ENCODE results near the gene SIK3. TPM values are rescaled to one million over a fixed set of nuclear protein-coding genes. Genes with fewer than 3 reads are reported as not detected.

Gene SIK3
- total and polyA plus RNA-seq, 2 experiments from 2014 or later: 6.1 to 33.9 TPM

DNA sequence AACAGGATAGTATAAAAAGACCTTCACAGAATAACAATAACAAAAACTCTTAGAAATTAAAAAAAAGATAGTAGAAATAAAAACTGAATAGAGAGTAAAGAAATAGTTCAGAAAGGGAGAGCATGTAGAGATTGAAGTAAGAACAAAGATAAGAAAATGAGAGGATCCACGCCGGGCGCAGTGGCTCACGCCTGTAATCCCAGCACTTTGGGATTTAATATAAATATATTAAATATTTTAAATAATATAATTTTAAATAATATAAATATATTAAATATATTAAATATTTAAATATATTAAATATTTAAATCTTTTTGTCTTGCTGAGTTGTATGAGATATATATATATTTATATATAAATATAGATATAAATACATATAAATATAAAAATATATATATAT lies 286.1 kb downstream of the SIK3 start:
- Histone ChIP-seq H2AFZ (no peak overlapping the region), H3K79me2 (replicated peaks; ENCODE audit: insufficient read depth) (no peaks in the 10 kb centered on the region), H3K27ac (ENCODE audit: low read depth) (no peak overlapping the region), H3K4me3 (no peak overlapping the region), H3K9me2 (ENCODE audit: insufficient read depth) (no peaks in the 10 kb centered on the region), H4K20me1 (replicated peaks; ENCODE audit: insufficient read depth) (no peaks in the 10 kb centered on the region), H3K27me3 (ENCODE audit: insufficient read depth) (no peaks in the 10 kb centered on the region), H3K4me1 (ENCODE audit: insufficient read depth) (no peaks in the 10 kb centered on the region), H3K4me2 (no peak overlapping the region), H3K36me3 (ENCODE audit: insufficient read depth) (no peaks in the 10 kb centered on the region), H3F3A (replicated peaks; ENCODE audit: low read depth) (no peaks in the 10 kb centered on the region)
- H3K4me3 Mint-ChIP-seq: no peak overlapping the region
- no peak overlapping the region for H3K27ac Mint-ChIP-seq
- H3K36me3 Mint-ChIP-seq (ENCODE audit: low read depth): no peaks in the 10 kb centered on the region
- TF ChIP-seq ZNF331 (CRISPR knock-in tag; IDR thresholded peaks at IDR 0.05; ENCODE audit: low read depth) (no peak), JUNB (IDR thresholded peaks at IDR 0.05; ENCODE audit: unreplicated experiment) (no peak), POLR2AphosphoS5 (IDR thresholded peaks at IDR 0.05; ENCODE audit: low read depth) (no peak), STAT1 (IDR thresholded peaks at IDR 0.05; ENCODE audit: unreplicated experiment) (no peak), EZH2phosphoT487 (IDR thresholded peaks at IDR 0.05; ENCODE audit: unreplicated experiment) (no peak), EZH2 (IDR thresholded peaks at IDR 0.05; ENCODE audit: low read depth, unreplicated experiment) (no peak)
- TF ChIP-seq, protein P1, sequence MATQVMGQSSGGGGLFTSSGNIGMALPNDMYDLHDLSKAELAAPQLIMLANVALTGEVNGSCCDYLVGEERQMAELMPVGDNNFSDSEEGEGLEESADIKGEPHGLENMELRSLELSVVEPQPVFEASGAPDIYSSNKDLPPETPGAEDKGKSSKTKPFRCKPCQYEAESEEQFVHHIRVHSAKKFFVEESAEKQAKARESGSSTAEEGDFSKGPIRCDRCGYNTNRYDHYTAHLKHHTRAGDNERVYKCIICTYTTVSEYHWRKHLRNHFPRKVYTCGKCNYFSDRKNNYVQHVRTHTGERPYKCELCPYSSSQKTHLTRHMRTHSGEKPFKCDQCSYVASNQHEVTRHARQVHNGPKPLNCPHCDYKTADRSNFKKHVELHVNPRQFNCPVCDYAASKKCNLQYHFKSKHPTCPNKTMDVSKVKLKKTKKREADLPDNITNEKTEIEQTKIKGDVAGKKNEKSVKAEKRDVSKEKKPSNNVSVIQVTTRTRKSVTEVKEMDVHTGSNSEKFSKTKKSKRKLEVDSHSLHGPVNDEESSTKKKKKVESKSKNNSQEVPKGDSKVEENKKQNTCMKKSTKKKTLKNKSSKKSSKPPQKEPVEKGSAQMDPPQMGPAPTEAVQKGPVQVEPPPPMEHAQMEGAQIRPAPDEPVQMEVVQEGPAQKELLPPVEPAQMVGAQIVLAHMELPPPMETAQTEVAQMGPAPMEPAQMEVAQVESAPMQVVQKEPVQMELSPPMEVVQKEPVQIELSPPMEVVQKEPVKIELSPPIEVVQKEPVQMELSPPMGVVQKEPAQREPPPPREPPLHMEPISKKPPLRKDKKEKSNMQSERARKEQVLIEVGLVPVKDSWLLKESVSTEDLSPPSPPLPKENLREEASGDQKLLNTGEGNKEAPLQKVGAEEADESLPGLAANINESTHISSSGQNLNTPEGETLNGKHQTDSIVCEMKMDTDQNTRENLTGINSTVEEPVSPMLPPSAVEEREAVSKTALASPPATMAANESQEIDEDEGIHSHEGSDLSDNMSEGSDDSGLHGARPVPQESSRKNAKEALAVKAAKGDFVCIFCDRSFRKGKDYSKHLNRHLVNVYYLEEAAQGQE (IDR thresholded peaks at IDR 0.05; ENCODE audit: unreplicated experiment): no peak
- TF ChIP-seq, protein P2, sequence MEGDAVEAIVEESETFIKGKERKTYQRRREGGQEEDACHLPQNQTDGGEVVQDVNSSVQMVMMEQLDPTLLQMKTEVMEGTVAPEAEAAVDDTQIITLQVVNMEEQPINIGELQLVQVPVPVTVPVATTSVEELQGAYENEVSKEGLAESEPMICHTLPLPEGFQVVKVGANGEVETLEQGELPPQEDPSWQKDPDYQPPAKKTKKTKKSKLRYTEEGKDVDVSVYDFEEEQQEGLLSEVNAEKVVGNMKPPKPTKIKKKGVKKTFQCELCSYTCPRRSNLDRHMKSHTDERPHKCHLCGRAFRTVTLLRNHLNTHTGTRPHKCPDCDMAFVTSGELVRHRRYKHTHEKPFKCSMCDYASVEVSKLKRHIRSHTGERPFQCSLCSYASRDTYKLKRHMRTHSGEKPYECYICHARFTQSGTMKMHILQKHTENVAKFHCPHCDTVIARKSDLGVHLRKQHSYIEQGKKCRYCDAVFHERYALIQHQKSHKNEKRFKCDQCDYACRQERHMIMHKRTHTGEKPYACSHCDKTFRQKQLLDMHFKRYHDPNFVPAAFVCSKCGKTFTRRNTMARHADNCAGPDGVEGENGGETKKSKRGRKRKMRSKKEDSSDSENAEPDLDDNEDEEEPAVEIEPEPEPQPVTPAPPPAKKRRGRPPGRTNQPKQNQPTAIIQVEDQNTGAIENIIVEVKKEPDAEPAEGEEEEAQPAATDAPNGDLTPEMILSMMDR (conservative IDR thresholded peaks at IDR 0.05; ENCODE audit: low read depth in 2 of 2): no peak
- DNase-seq (ENCODE audit: low spot score) (no peak), ATAC-seq (no peak)
- no peaks in the 10 kb centered on the region for H3K9me3 Mint-ChIP-seq
- no peaks in the 10 kb centered on the region; the same call in 2 of the 3 replicates for H3K4me1 Mint-ChIP-seq
- H3K27me3 Mint-ChIP-seq (ENCODE audit: insufficient read depth, low read depth, poor library complexity): peaks cover 6% of the 10 kb centered on the region

DNA sequence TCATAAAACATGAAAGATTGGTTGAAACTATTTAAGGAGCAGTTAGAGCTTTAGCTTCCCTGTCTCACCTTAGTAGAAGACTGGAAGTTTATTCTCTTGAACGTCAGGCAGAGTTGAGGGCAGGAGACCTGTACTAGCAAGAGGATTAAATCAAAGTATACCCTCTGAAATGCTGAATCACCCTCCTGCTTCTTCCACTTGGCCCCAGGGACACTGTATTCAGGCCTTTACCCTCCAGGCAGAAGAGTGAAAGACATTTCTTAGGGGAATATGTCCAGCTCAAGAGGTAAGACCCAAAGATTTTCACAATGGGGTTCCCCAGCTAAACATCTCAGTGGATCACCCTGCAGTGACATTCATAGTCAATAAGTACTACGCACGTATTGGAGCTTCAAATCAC lies 287.0 kb downstream of the SIK3 start:
- H3K27me3 ChIP-seq (ENCODE audit: insufficient read depth): no peaks in the 10 kb centered on the region
- no peaks in the 10 kb centered on the region for H3K9me2 ChIP-seq (ENCODE audit: insufficient read depth)
- peaks cover under 1% of the 10 kb centered on the region for H3K27me3 Mint-ChIP-seq (ENCODE audit: insufficient read depth, low read depth, poor library complexity)
- no peak overlapping the region for H3K27ac ChIP-seq (ENCODE audit: low read depth)
- no peaks in the 10 kb centered on the region for H3K9me3 Mint-ChIP-seq
- H3K36me3 Mint-ChIP-seq (ENCODE audit: low read depth): no peaks in the 10 kb centered on the region
- no peaks in the 10 kb centered on the region; the same call in 2 of the 3 replicates for H3K4me1 Mint-ChIP-seq
- no peaks in the 10 kb centered on the region for H3F3A ChIP-seq (replicated peaks; ENCODE audit: low read depth)
- ATAC-seq: no peak
- no peaks in the 10 kb centered on the region for H3K4me1 ChIP-seq (ENCODE audit: insufficient read depth)
- no peaks in the 10 kb centered on the region for H3K36me3 ChIP-seq (ENCODE audit: insufficient read depth)
- no peak for DNase-seq (ENCODE audit: low spot score)
- H3K79me2 ChIP-seq (replicated peaks; ENCODE audit: insufficient read depth): no peaks in the 10 kb centered on the region
- no peak overlapping the region for H3K4me3 ChIP-seq
- no peak overlapping the region for H2AFZ ChIP-seq
- no peaks in the 10 kb centered on the region for H4K20me1 ChIP-seq (replicated peaks; ENCODE audit: insufficient read depth)
- H3K4me2 ChIP-seq: no peak overlapping the region
- H3K4me3 Mint-ChIP-seq: no peak overlapping the region
- no peak overlapping the region for H3K27ac Mint-ChIP-seq
- TF ChIP-seq ZNF331 (CRISPR knock-in tag; IDR thresholded peaks at IDR 0.05; ENCODE audit: low read depth) (no peak), STAT1 (IDR thresholded peaks at IDR 0.05; ENCODE audit: unreplicated experiment) (no peak), NANOG (IDR thresholded peaks at IDR 0.05; ENCODE audit: borderline replicate concordance) (no peak), JUNB (IDR thresholded peaks at IDR 0.05; ENCODE audit: unreplicated experiment) (no peak)
- TF ChIP-seq, protein P1 (IDR thresholded peaks at IDR 0.05; ENCODE audit: unreplicated experiment): no peak
- TF ChIP-seq, protein P3, sequence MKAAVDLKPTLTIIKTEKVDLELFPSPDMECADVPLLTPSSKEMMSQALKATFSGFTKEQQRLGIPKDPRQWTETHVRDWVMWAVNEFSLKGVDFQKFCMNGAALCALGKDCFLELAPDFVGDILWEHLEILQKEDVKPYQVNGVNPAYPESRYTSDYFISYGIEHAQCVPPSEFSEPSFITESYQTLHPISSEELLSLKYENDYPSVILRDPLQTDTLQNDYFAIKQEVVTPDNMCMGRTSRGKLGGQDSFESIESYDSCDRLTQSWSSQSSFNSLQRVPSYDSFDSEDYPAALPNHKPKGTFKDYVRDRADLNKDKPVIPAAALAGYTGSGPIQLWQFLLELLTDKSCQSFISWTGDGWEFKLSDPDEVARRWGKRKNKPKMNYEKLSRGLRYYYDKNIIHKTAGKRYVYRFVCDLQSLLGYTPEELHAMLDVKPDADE (IDR thresholded peaks at IDR 0.05): no peak

Measured in GM23338 (cell line).